NCI-H1694 treated with DMSO at 0.1 percent for 48 hours (cell line): ENCODE data around the gene HAUS3.
A peak's percentile ranks its signal among the peaks of the same experiment; 100 is the strongest.
"Not testable (repeated sequence)": the region's sequence is repeated elsewhere in the genome, so short reads cannot be mapped to it uniquely, and the experiment has no call there.

ENCODE experiments used
- DNase-seq: peaks from one replicate; lab custom pipeline; 2025; lab: John Stamatoyannopoulos, UW

The HAUS3 gene

DNA sequence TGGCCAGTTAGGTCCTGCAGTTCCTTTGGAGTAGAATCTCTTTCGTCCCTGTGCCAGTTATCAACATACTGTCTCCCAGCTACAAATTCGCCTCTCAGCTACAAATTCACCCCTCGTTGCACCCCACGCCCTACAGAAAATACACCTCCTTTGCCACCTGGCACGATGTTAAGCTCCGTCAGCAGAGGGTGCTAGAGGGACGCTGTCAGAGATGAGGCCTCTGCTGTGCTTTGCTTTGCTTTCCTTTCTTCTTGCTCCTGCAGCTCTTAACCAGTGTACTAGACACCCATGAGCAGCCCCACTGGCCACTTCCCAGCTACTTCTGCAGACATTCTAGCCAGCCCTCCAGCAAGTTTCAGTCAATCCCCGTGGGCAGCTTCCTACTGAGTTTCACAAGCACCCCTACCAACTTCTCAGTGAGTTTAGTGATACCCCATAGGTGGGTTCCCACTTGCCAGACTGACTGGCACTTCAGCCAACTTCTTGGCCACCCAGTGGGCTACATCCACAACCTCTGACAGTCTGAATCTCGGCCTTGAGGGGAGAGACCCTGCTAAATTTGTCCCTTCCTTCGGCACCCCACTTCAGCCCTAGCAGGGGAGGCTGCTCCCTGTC lies 21.8 kb downstream of the HAUS3 start:
- DNase-seq, result peak; percentile 73

DNA sequence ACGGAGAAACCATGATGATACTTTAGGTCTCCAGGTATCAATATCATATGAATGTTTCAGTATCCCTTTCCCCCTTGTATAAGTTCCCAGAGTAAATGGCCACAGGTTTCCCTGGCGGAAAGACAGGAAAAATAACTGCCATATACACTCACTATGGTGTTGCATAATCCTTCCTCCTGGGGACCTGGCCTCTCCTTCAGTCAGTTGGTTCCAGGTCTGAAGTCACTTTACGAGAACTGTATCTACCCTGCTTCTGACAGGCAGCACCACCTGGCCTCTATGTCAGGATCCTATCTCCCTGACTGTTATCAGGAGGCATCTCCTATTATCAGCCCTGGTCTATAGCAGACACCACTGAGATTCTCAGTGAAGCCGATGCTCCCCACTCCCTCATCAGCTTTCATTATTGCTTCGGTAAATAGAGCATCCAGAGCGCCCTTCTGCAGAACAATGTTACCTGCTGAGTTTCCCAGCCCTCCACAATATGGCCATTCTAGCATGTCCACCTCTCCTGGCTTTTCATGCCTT lies 22.6 kb downstream of the HAUS3 start:
- DNase-seq, result no peak

DNA sequence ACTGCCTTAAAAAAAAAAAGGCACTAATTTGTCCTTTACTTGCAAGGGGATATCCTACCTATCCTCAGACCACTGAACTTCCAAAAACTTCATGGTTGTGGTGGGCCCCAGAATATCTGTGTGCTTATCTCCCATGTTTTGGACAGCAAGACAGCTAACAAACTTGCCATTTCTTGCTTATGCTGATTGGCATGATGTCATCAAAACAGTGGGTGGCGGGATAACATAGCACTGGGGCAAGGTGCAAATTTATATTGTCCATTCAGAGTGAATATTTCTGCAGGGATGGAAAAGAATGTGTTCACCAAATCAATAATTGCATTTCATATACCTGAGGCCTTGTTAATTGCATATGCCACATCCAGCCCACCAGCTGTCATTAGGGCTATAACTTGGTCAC lies 23.5 kb downstream of the HAUS3 start:
- no peak for DNase-seq

DNA sequence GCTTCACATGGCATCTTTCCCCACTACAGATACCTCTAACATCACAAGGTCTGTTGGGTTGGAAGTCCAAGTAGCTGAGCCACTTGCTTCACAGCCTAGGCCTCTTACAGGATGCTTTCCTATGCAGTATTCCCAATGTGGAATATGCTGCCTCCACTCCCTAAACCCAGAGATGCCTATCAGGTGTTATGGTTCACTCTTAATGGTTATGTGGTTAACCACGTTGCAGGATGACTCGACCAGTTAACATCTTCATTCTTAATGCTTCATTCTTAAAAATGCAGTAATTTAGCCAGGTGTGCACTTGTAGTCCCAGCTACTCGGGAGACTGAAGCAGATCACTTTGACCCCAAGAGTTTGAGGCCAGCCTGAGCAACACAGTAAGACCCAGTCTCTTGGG lies 24.2 kb downstream of the HAUS3 start:
- no peak for DNase-seq

DNA sequence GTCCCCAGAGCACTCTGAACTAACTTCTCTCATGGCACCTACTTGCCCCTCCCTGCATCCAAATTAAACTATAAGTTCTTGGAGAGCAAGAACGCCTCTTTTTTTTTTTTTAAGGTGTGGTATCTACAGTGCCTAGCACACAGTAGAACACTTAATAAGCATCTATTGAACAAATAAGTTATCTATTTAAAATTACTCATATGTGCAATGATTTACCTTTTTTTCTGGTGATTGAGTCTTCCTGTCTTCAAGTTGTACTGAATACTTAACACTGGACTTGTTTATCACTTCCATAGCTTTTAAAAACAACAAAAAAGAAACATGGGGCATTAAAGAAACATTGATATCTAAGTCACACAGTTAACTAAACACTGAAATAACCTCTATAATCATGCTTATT lies 29.1 kb downstream of the HAUS3 start:
- DNase-seq, result no peak

DNA sequence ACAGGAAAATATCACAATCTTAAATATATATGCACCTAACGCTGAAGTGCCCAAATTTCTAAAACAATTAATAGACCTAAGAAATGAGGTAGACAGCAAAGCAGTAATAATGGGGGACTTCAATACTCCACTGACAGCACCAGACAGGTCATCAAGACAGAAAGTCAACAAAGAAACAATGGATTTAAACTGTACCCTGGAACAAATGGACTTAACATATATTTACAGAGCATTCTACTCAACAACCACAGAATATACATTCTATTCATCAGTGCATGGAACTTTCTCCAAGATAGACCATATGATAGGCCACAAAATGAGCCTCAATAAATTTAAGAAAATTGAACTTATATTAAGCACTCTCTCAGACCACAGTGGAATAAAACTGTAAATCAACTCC lies 39.1 kb downstream of the HAUS3 start:
- not testable (repeated sequence) for DNase-seq

DNA sequence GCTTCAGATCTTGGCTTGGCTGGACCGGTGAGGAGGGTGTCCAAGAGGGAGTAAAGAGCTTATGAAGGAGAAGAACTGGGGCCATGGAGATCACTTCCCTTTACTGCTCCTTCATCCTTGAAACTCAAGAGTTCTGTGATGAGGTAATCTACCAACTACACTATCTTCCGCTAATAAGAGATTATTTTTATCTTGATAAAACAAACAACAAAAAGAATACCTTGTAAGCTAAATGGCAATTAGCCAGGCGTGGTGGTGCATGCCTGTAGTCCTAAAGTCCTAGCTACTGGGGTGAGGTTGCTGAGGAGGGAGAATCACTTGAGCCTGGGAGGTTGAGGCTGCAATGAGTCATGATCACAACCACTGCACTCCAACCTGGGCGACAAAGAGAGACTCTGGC lies 47.4 kb downstream of the HAUS3 start:
- DNase-seq, result no peak

DNA sequence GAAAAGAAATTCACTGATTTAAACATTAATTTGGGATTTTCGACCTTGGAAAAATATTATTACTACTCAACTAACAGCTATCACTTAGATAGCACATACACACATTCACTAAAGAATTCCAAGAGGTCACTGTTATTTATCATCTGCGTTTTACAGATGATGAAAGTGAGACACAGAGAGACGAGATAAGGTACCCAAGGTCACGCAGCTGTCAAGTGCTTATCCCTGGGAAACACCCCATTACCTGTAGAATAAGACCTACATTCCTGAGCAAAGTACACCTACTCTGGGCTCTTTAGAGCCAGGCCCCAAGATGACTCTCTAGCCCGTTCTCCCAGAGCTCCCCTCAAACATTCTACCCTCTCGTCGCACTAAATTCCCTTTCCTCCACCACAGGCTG lies 48.6 kb downstream of the HAUS3 start:
- DNase-seq, result no peak

DNA sequence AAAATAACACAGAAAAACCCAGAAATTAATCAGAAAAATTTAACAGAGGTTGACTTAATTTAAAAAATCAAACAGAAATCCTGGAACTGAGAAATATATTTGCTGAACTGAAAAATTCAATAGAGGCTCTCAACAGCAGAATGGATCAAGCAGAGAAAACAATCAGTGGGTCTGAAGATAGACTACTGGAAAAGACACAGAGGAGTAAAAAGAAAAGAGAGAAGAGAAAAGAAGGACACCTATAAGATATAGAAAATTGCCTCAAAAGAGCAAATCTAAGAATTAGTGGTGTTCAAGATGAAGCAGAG lies 55.1 kb downstream of the HAUS3 start:
- DNase-seq, result no peak

DNA sequence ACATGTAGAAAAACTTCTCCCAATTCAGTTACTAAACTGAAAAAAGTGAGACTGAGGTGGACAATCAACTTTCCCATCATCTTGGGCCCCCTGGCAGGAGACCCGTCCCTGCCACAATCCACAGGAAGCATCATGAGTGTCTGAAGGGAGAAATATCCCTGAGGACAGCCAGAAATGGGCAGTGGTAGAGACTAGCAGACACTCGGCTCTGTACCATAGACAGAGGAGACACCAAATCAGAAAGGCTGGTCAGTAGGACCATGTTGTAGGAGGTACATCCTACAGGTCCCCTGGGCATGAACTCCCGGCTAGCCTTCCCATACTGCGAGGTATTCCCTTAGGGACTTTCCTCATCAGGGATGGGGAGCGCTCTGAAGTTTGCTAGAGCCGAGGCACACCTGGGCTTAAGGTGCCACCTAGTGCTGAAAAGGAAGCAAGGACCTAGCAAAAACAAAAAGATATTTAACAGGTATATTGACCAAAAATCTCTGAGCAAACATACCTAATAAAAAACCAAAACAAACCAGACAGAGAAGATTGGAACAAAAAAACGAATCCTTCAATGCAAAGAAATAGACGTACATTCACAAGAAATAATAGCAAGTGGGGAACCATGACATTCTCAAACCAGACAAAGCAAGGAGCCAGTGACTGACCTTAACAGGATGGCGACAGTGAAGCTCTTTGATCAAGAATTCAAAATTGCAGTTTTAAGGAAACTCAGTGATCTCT lies 55.6 kb downstream of the HAUS3 start:
- DNase-seq, result no peak

DNA sequence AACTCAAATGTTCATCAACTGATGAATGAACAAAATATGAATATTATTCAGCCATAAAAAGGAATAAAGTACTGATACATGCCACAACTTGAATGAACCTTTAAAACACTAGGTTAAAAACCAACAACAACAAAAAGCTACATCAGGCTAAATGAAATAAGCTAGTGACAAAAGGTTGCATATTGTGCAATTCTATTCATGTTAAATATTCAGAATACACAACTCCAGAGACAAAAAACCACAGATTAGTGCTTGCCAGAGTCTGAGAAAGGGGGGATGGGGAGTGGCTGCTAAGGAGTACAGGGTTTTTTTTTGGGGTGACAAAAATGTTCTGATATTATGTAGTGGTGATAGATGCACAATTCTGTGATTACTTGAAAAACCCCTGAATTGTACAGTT lies 58.5 kb downstream of the HAUS3 start:
- no peak for DNase-seq

DNA sequence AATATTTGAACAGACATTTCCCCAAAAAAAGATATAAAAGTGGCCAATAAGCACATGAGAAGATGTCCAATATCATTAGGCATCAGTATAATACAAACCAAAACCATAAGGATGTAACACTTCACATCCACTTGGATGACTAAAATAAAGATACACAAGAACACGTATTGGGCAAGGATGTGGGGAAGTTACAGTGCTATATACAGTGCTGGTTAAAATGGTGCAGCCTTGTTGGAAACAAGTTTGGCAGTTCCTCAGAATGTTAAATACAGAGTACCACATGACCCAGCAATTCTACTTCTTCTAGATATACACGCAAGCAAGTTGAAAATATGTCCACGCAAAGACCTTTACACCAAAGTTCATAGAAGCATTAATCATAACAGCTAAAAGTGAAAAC lies 58.9 kb downstream of the HAUS3 start:
- DNase-seq, result no peak

DNA sequence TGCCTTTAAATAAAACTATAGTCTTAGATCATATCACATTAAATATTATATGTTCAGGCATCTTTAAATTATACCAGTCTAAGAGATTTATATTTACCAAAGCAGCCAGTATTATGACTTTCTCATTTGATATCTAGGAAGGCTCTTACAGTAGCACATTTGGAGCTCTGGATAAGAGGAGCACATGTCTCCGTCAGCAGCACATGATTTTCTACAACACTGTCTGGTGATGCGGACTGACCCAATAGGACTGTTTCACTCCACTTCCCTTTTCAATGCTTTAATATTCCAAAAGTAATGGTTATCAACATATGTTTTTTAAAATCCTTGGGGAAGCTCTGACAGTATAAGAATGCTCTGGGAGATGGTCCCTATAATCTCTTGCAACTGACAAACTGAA lies 61.5 kb downstream of the HAUS3 start:
- no peak for DNase-seq

DNA sequence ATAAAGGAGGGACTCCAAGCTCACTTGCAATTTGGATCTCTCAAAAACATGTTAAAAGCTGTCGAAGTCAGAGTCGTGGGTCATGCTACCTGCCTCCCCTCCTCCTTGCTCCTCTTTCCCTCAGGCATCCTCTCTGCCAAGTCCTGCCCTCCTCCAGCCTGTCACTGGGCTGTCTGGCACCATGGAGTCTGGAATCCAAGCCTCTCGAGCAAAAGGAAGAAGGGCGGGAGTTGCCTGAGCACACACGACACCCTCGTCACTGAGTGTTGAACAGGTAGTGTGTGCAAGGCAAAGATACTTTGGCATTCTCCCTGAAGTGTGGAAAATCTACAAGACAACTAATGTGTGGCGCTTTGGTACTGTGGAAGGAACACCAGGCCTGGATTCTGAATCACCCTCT lies 62.2 kb downstream of the HAUS3 start:
- no peak for DNase-seq

DNA sequence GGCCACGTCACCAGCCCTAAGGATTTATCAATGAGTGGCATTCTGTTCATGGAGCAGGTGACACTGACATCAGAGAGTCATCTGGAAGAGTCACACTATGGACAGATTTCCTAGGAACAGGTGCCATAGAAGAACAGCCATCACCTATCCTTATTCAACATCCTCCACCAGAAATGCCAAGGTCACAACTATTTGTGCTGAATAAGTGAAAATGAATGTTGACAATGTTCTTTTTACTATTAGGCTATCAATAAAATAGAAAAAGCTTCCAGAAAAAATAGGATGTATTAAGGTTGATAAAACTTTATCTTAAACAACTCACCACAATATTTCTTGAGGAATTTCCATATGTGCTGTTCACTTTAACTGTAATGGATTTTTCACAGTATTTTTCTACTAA lies 62.9 kb downstream of the HAUS3 start:
- no peak for DNase-seq
